ENCODE results near the gene FEZ2.

The FEZ2 gene

GRCh38 chr2:36578343-36579296 lies 19.3 kb downstream of the FEZ2 start:
- no peak for TF ChIP-seq Cebpa-rat (IDR thresholded peaks at IDR 0.05)
- Histone ChIP-seq H4K20me1 (peaks cover 0 to 15% (median 2%) of the 10 kb centered on the region in 11 experiments; a peak in 7 of 22 replicates), H3K27me3 (no peaks in the 10 kb centered on the region), H3K4me3 (no peak overlapping the region), H3K9me3 (replicated peaks in 1 of 11) (peaks cover 0 to 4% (median 0%) of the 10 kb centered on the region in 11 experiments; a peak in 1 of 22 replicates), H3K9ac (no peak overlapping the region), H3K4me1 (no peaks in the 10 kb centered on the region), H3K4me2 (no peak overlapping the region), H3K36me3 (peaks cover 98 to 100% (median 100%) of the 10 kb centered on the region in 11 experiments), H3K27ac (no peak overlapping the region)

DNA sequence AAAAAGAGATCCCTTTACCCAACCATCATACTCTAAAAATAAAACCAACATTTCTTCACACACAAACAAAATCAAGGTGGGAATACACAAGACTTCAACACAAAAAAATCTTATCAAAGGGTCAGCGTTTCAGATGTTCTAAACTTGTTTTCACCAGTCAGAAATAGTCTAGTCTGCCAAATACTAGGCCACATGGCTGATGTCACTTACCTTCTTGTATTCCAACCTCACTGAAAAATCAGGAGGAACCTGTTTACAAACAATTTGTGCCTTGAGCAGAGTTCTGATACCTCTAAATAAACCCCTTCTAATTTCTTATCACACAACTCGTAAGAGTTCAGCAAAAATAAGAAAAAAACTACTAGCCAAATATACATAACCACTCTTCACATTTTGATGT lies 20.1 kb downstream of the FEZ2 start:
- Histone ChIP-seq H3K4me3 (no peak overlapping the region), H3K27ac (no peak overlapping the region), H4K20me1 (peaks cover 0 to 15% (median 0%) of the 10 kb centered on the region in 11 experiments; a peak in 1 of 22 replicates), H3K9me3 (replicated peaks in 1 of 11) (peaks cover 0 to 4% (median 0%) of the 10 kb centered on the region in 11 experiments; a peak in 1 of 22 replicates), H3K36me3 (peaks cover 98 to 100% (median 99%) of the 10 kb centered on the region in 11 experiments), H3K4me1 (no peaks in the 10 kb centered on the region), H3K9ac (no peak overlapping the region), H3K4me2 (no peak overlapping the region), H3K27me3 (no peaks in the 10 kb centered on the region)
- TF ChIP-seq Cebpa-rat (IDR thresholded peaks at IDR 0.05) = no peak

DNA sequence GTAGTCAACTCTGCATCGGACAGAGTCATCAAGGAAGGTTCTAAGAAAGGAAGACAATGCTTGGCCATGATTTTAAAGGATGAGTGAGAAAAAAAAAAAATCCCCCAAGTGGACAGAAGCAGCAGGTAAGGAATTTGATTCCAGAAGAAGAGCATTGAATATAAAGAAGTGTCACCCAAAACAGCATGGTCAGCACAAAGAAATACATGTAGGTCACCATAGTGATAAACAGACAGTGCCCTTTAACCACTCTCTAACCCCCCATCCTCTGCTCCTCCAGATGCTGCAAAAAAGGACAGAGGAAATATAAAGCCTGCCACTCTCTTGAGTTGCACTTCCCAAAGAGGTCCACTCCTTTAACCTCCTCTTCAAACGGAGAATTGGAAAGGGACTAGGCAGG lies 23.4 kb downstream of the FEZ2 start:
- H3K9me3 ChIP-seq (replicated peaks in 1 of 11) = peaks cover 0 to 4% (median 0%) of the 10 kb centered on the region in 11 experiments; a peak in 1 of 22 replicates
- TF ChIP-seq Cebpa-rat (IDR thresholded peaks at IDR 0.05) = no peak
- H3K4me1 ChIP-seq = no peaks in the 10 kb centered on the region
- no peaks in the 10 kb centered on the region for H3K27me3 ChIP-seq
- peaks cover 0 to 31% (median 0%) of the 10 kb centered on the region in 11 experiments; a peak in 2 of 22 replicates for H4K20me1 ChIP-seq
- H3K4me3 ChIP-seq = no peak overlapping the region
- no peak overlapping the region for H3K27ac ChIP-seq
- no peak overlapping the region for H3K9ac ChIP-seq
- no peak overlapping the region for H3K4me2 ChIP-seq
- peaks cover 84 to 95% (median 92%) of the 10 kb centered on the region in 11 experiments for H3K36me3 ChIP-seq

DNA sequence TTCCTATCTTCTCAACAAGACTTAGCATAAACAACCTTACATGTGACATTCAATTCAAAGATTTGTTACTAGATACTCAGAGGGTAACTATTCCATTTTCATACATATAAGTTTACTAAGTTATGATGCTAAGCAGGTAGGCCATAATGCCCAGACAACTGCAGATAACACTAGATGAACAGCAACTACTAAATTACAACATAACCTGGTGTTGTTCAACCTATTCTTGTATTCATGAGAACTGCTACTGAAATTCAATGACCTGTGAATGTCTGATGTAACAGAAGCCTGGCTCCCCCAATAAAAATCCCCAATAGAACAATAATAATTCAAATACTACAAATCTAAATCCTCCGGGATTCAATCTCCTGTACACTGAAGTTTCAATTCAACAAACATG lies 24.8 kb downstream of the FEZ2 start:
- Histone ChIP-seq H3K36me3 (peaks cover 73 to 95% (median 88%) of the 10 kb centered on the region in 11 experiments), H3K4me1 (no peaks in the 10 kb centered on the region), H3K27me3 (no peaks in the 10 kb centered on the region), H3K4me3 (no peak overlapping the region), H3K27ac (no peak overlapping the region), H3K9ac (no peak overlapping the region), H3K4me2 (no peak overlapping the region), H3K9me3 (replicated peaks in 1 of 11) (no peaks in the 10 kb centered on the region; a peak in 1 of 22 replicates), H4K20me1 (peaks cover 0 to 36% (median 0%) of the 10 kb centered on the region in 11 experiments; a peak in 2 of 22 replicates)
- no peak for TF ChIP-seq Cebpa-rat (IDR thresholded peaks at IDR 0.05)

DNA sequence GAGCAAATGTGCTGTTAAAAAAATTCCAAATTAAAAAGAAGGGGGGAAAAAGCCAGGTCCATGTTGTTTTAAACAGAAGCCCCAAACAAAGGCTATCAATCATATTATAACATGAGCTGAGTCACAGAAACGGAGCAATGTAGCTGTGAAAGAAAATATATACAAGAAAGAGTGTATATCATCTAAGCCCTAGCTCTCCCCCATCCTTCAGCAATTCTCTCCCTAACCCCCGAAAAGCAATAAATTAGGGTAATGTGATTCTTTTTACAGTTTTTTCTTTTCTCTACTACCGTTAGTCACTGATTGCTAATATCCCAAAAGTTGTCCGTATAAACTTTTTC lies 25.3 kb downstream of the FEZ2 start:
- TF ChIP-seq Cebpa-rat (IDR thresholded peaks at IDR 0.05) = no peak
- H3K9me3 ChIP-seq (replicated peaks in 1 of 11) = no peaks in the 10 kb centered on the region; a peak in 1 of 22 replicates
- no peaks in the 10 kb centered on the region for H3K27me3 ChIP-seq
- H3K36me3 ChIP-seq = peaks cover 68 to 95% (median 87%) of the 10 kb centered on the region in 11 experiments
- peaks cover 0 to 36% (median 0%) of the 10 kb centered on the region in 11 experiments; a peak in 2 of 22 replicates for H4K20me1 ChIP-seq
- no peak overlapping the region for H3K4me2 ChIP-seq
- H3K4me1 ChIP-seq = no peaks in the 10 kb centered on the region
- H3K9ac ChIP-seq = no peak overlapping the region
- H3K4me3 ChIP-seq = no peak overlapping the region
- no peak overlapping the region for H3K27ac ChIP-seq

- H3K9me3 ChIP-seq (replicated peaks in 1 of 11) = no peaks in the 10 kb centered on the region; a peak in 1 of 22 replicates
- no peak overlapping the region for H3K4me3 ChIP-seq
- H3K9ac ChIP-seq = no peak overlapping the region
- H3K4me1 ChIP-seq = no peaks in the 10 kb centered on the region
- TF ChIP-seq Cebpa-rat (IDR thresholded peaks at IDR 0.05) = no peak
- no peaks in the 10 kb centered on the region for H3K27me3 ChIP-seq
- peaks cover 0 to 36% (median 0%) of the 10 kb centered on the region in 11 experiments; a peak in 2 of 22 replicates for H4K20me1 ChIP-seq
- H3K4me2 ChIP-seq = no peak overlapping the region
- peaks cover 67 to 95% (median 85%) of the 10 kb centered on the region in 11 experiments for H3K36me3 ChIP-seq
- H3K27ac ChIP-seq = no peak overlapping the region
Measured at GRCh38 chr2:36572054-36572718, 25.8 kb downstream of the FEZ2 start.

DNA sequence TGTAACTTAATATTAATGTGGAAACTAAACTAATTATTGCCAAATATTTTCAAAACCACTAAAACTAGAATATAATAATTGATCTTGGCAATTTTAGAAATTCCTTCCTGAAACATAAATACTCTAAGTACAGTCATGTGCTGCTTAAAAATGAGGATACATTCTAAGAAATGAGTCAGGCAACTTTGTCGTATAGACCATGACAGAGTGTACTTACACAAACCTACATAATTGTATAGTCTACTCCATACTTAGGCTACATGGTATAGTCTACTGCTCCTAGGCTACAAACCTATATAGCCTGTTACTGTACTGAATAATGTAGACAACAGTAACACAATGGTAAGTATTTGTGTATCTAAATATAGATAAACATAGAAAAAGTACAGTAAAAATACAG lies 27.6 kb downstream of the FEZ2 start:
- Histone ChIP-seq H3K36me3 (peaks cover 68 to 95% (median 85%) of the 10 kb centered on the region in 11 experiments), H3K27me3 (no peaks in the 10 kb centered on the region), H3K4me3 (no peak overlapping the region), H3K9me3 (replicated peaks in 1 of 11) (peaks cover 0 to 1% (median 0%) of the 10 kb centered on the region in 11 experiments; a peak in 1 of 22 replicates), H3K9ac (no peak overlapping the region), H4K20me1 (peaks cover 0 to 36% (median 0%) of the 10 kb centered on the region in 11 experiments; a peak in 2 of 22 replicates), H3K4me2 (no peak overlapping the region), H3K4me1 (peaks cover 0 to 8% (median 3%) of the 10 kb centered on the region in 10 experiments; a peak in 10 of 20 replicates), H3K27ac (no peak overlapping the region)
- no peak for TF ChIP-seq Cebpa-rat (IDR thresholded peaks at IDR 0.05)

DNA sequence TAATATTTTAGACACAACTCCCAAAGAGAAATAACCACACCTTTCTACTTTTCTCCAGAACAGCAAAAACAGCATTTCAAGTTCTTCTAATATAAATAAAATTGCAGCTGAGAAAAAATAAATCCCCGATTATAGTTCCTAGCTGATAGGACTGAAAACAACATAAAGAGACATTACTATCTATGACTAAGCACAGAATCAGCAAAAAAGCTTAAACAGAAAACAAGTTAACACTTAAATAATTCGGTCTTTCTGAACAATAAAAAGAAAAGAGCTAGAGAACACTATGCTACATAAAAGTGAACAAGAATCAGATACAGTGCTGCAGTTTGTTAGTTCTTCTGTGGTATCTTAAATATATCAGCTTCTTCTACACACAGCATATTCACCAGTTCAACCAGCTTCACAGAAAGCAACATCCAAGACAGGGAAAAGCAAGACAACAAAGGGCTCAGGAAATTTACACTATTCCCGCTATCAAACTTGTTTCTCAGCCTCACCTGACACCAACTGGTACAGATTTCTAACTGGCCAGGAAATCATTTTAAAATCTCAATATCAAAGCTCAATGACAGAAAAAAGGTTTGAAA lies 28.6 kb downstream of the FEZ2 start:
- Histone ChIP-seq H3K9me3 (replicated peaks in 1 of 11) (0 out of 22 replicates have a peak, but pooled peaks cover 0 to 4% (median 0%) of the 10 kb centered on the region in 11 experiments), H3K27ac (0 out of 22 replicates have a peak overlapping the region, but pooled peaks of 1 of the 11 experiments have one; percentile 7), H3K27me3 (no peaks in the 10 kb centered on the region), H3K36me3 (peaks cover 68 to 95% (median 85%) of the 10 kb centered on the region in 11 experiments), H3K4me2 (no peak overlapping the region), H3K4me1 (peaks cover 0 to 18% (median 13%) of the 10 kb centered on the region in 10 experiments; a peak in 13 of 20 replicates), H3K4me3 (no peak overlapping the region), H4K20me1 (peaks cover 0 to 27% (median 0%) of the 10 kb centered on the region in 11 experiments; a peak in 2 of 22 replicates), H3K9ac (no peak overlapping the region)
- TF ChIP-seq Cebpa-rat (IDR thresholded peaks at IDR 0.05) = no peak
